Activated naive CD8-positive, alpha-beta T cell (primary cell): ENCODE results near the gene OSBPL3.

Experiments
- H3K27ac Mint-ChIP-seq: one replicate; pipeline ENCODE4 v1.8.0; 2021; ENCODE audit warnings: mixed read lengths
- H3K27me3 Mint-ChIP-seq: one replicate; pipeline ENCODE4 v1.8.0; 2021; ENCODE audit warnings: mixed read lengths
- H3K36me3 Mint-ChIP-seq: one replicate; pipeline ENCODE4 v1.8.0; 2021; ENCODE audit warnings: mixed read lengths
- H3K4me1 Mint-ChIP-seq: one replicate; pipeline ENCODE4 v1.8.0; 2021; ENCODE audit warnings: low read depth, mixed read lengths
- H3K4me3 Mint-ChIP-seq: one replicate; pipeline ENCODE4 v1.8.0; 2021; ENCODE audit warnings: mild to moderate bottlenecking, mixed read lengths
- H3K9me3 Mint-ChIP-seq: one replicate; pipeline ENCODE4 v1.8.0; 2021; ENCODE audit warnings: low read depth, mixed read lengths

The OSBPL3 gene

GRCh38 chr7:24821754-24822054, 158.3 kb downstream of the OSBPL3 start:
- Mint-ChIP-seq H3K36me3 (peaks cover 20% of the 10 kb centered on the region), H3K4me1 (peaks cover 60% of the 10 kb centered on the region), H3K4me3 (no peak overlapping the region), H3K9me3 (no peaks in the 10 kb centered on the region), H3K27ac (peak overlapping the region; percentile 93), H3K27me3 (no peaks in the 10 kb centered on the region)

DNA sequence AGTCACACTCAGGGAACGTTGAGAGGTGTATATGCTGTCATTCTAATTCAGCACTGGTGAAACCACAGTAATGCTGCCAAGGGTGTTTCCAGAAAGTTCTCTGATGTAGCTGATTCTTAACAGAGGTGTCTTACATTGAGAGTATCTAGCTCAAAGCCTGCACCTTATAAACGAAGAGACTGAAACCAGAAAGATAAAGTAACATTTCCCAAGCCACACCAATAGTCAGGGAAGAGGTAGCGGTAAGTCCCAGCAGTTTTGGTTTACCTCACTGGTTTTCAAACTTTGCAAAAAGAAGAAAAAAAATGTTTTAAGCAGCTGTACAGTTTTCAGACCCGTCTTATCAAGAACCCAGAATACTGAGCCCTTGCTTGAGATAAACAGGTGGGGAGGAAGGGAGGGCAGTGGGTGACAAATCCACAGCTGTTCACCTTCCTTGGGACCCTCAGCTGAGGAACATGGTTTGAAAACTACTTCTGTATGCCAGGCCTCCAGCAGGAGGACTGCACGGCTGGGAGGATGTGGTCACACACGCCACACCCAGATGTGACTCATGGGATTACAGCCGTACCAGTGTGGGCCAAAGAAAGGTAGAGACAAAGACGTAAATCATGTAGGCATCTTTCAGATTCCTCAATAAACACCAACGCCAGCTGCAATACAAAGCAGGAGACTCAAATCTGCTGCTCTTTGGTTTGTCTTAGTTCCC, 158.8 kb downstream of the OSBPL3 start:
- H3K4me3 Mint-ChIP-seq: peak overlapping the region; percentile 67
- peak overlapping the region; percentile 93 for H3K27ac Mint-ChIP-seq
- H3K9me3 Mint-ChIP-seq: no peaks in the 10 kb centered on the region
- H3K36me3 Mint-ChIP-seq: peaks cover 20% of the 10 kb centered on the region
- H3K27me3 Mint-ChIP-seq: no peaks in the 10 kb centered on the region
- H3K4me1 Mint-ChIP-seq: peaks cover 55% of the 10 kb centered on the region

DNA sequence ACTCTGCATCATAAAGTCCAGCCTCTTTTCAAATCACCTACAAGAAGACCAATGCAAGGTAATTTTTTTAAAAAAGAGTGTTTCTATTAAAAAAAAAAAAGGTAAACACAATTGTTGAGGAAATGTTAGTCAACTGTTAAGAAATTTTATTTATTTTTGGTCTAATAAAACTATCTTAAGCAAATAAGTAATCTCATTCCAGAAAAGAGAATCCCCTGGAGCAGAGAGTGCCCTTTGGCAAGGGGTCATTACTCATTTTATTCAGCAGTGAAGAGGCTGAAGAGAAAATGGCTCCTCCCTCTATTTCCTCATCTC, 159.3 kb downstream of the OSBPL3 start:
- H3K36me3 Mint-ChIP-seq: peaks cover 20% of the 10 kb centered on the region
- peak overlapping the region; percentile 78 for H3K4me3 Mint-ChIP-seq
- peak overlapping the region; percentile 93 for H3K27ac Mint-ChIP-seq
- H3K27me3 Mint-ChIP-seq: no peaks in the 10 kb centered on the region
- peaks cover 50% of the 10 kb centered on the region for H3K4me1 Mint-ChIP-seq
- no peaks in the 10 kb centered on the region for H3K9me3 Mint-ChIP-seq

- H3K4me3 Mint-ChIP-seq: peak overlapping the region; percentile 78
- peak overlapping the region; percentile 93 for H3K27ac Mint-ChIP-seq
- no peaks in the 10 kb centered on the region for H3K9me3 Mint-ChIP-seq
- H3K4me1 Mint-ChIP-seq: peaks cover 44% of the 10 kb centered on the region
- H3K36me3 Mint-ChIP-seq: peaks cover 24% of the 10 kb centered on the region
- H3K27me3 Mint-ChIP-seq: no peaks in the 10 kb centered on the region
Measured at GRCh38 chr7:24819916-24820689, 159.9 kb downstream of the OSBPL3 start.

DNA sequence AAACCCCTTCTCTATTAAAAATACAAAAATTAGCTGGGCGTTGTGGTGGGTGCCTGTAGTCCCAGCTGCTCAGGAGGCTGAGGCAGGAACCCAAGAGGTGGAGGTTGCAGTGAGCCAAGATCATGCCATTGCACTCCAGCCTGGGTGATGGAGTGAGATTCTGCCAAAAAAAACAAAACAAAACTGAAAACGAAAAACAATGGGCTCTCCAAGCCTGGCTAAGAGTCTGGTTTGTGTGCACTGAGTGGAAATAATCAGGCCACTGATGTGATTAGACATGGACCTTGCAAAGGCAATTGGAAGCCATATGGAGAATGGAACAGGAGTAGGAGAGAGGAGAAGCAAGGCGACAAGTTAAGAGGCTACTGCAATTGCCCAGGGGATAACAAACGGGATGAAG, 162.6 kb downstream of the OSBPL3 start:
- H3K4me1 Mint-ChIP-seq: peaks cover 32% of the 10 kb centered on the region
- peaks cover 20% of the 10 kb centered on the region for H3K36me3 Mint-ChIP-seq
- H3K27ac Mint-ChIP-seq: peak overlapping the region; percentile 46
- H3K9me3 Mint-ChIP-seq: no peaks in the 10 kb centered on the region
- H3K4me3 Mint-ChIP-seq: no peak overlapping the region
- H3K27me3 Mint-ChIP-seq: no peaks in the 10 kb centered on the region

GRCh38 chr7:24816868-24817267, 163.1 kb downstream of the OSBPL3 start:
- no peak overlapping the region for H3K27ac Mint-ChIP-seq
- peaks cover 29% of the 10 kb centered on the region for H3K4me1 Mint-ChIP-seq
- no peaks in the 10 kb centered on the region for H3K27me3 Mint-ChIP-seq
- no peak overlapping the region for H3K4me3 Mint-ChIP-seq
- no peaks in the 10 kb centered on the region for H3K9me3 Mint-ChIP-seq
- H3K36me3 Mint-ChIP-seq: peaks cover 20% of the 10 kb centered on the region

GRCh38 chr7:24812305-24812945, 167.6 kb downstream of the OSBPL3 start:
- Mint-ChIP-seq H3K9me3 (no peaks in the 10 kb centered on the region), H3K36me3 (peaks cover 27% of the 10 kb centered on the region), H3K4me1 (no peaks in the 10 kb centered on the region), H3K27ac (no peak overlapping the region), H3K27me3 (no peaks in the 10 kb centered on the region), H3K4me3 (no peak overlapping the region)

DNA sequence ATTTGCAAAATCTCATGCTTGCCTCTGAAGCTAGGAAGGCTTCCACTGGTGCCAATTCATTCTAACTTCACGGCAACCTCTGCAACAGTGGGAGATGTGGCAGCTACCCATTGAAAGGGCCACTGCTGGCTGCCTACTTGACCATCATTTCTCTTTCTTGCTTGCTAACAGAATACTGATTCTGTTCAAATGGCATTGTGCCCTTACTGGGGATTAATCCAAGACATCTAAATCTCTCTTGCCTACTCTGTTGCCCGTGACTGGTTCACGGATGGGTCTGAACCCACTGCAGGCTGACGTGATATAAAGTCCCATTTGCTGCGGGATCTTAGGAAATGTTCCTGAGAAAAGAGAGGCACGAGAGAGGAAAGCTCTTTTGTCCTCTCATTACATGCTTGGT, 171.5 kb downstream of the OSBPL3 start:
- Mint-ChIP-seq H3K36me3 (peaks cover 31% of the 10 kb centered on the region), H3K9me3 (no peaks in the 10 kb centered on the region), H3K4me3 (no peak overlapping the region), H3K27me3 (no peaks in the 10 kb centered on the region), H3K4me1 (no peaks in the 10 kb centered on the region), H3K27ac (no peak overlapping the region)

DNA sequence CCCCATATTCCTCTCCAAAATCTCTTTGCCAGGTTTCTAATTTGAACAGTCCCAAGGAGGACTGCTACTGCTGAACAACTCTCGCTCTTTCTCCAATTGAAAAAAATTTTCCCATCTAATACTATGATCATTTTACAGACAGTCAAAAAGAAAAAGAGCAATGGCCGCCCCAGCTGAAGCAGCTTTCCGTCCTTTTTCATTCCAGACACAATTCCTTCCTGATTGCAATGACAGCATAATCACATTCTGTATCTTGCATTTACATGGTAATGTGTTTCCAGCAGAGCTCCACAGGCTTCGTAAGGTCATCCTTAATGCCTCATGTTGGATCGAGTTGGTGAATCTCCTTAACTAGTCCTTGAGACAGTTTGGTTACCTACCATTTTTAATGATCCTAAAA, 177.7 kb downstream of the OSBPL3 start:
- Mint-ChIP-seq H3K27ac (no peak overlapping the region), H3K27me3 (no peaks in the 10 kb centered on the region), H3K36me3 (peaks cover 46% of the 10 kb centered on the region), H3K9me3 (no peaks in the 10 kb centered on the region), H3K4me1 (no peaks in the 10 kb centered on the region), H3K4me3 (no peak overlapping the region)

- Mint-ChIP-seq H3K36me3 (peaks cover 50% of the 10 kb centered on the region), H3K27me3 (no peaks in the 10 kb centered on the region), H3K4me1 (no peaks in the 10 kb centered on the region), H3K4me3 (no peak overlapping the region), H3K9me3 (no peaks in the 10 kb centered on the region), H3K27ac (no peak overlapping the region)
Measured at GRCh38 chr7:24801883-24802282, 178.1 kb downstream of the OSBPL3 start.

DNA sequence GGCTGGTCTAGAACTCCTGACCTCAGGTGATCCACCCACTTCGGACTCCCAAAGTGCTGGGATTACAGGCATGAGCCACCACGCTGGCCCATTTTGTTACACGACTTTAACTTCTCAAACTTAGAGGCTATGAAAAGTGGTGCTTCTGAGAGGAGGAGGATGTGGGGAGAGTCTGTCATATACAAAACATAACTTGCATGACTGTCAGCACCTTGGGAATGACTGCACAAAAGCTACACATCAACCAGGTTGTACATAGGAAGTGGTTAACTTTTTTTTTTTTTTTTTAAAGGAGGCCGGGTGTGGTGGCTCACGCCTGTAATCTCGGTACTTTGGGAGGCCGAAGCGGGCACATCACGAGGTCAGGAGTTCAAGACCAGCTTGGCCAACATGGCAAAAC, 179.3 kb downstream of the OSBPL3 start:
- Mint-ChIP-seq H3K27ac (no peak overlapping the region), H3K27me3 (no peaks in the 10 kb centered on the region), H3K36me3 (peaks cover 45% of the 10 kb centered on the region), H3K4me1 (peaks cover 2% of the 10 kb centered on the region), H3K9me3 (no peaks in the 10 kb centered on the region), H3K4me3 (no peak overlapping the region)

DNA sequence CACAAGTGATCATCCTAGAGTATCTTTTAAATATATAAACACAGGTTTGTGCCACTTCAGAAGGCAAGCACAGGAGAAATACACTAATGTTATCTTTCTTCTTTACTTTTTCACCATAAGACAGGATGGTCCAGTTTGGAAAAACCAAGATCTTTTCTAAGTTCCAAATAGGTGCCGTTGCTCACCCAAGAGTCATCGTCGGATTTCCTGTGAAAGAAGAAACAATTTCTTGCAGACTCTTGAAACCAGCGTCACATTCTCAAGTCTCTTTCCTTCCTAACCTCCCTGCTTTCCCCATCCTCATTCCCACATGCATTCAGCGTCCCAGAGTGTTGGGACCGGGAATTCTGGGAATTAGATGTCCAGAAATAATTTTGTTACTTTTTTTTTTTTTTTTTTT, 179.9 kb downstream of the OSBPL3 start:
- Mint-ChIP-seq H3K27me3 (no peaks in the 10 kb centered on the region), H3K27ac (no peak overlapping the region), H3K4me3 (no peak overlapping the region), H3K9me3 (no peaks in the 10 kb centered on the region), H3K4me1 (peaks cover 3% of the 10 kb centered on the region), H3K36me3 (peaks cover 45% of the 10 kb centered on the region)

- Mint-ChIP-seq H3K36me3 (peaks cover 41% of the 10 kb centered on the region), H3K9me3 (no peaks in the 10 kb centered on the region), H3K4me3 (no peak overlapping the region), H3K4me1 (peaks cover 7% of the 10 kb centered on the region), H3K27ac (no peak overlapping the region), H3K27me3 (no peaks in the 10 kb centered on the region)
Measured at GRCh38 chr7:24799506-24799905, 180.5 kb downstream of the OSBPL3 start.

- Mint-ChIP-seq H3K4me1 (peaks cover 13% of the 10 kb centered on the region), H3K36me3 (peaks cover 39% of the 10 kb centered on the region), H3K27ac (no peak overlapping the region), H3K9me3 (no peaks in the 10 kb centered on the region), H3K27me3 (no peaks in the 10 kb centered on the region), H3K4me3 (no peak overlapping the region)
Measured at GRCh38 chr7:24798261-24798660, 181.7 kb downstream of the OSBPL3 start.

GRCh38 chr7:24797270-24797669, 182.7 kb downstream of the OSBPL3 start:
- Mint-ChIP-seq H3K4me3 (no peak overlapping the region), H3K27me3 (no peaks in the 10 kb centered on the region), H3K27ac (no peak overlapping the region), H3K36me3 (peaks cover 32% of the 10 kb centered on the region), H3K9me3 (no peaks in the 10 kb centered on the region), H3K4me1 (peaks cover 13% of the 10 kb centered on the region)
